ENCODE measurements around the gene CDC25B. TPM values are rescaled to one million over a fixed set of nuclear protein-coding genes. Genes with fewer than 3 reads are reported as not detected.

Gene CDC25B
- total and polyA plus RNA-seq, 2 of the 8 experiments (the other 6 are each of a cell fraction or from before 2014, with no cell fraction given) = 21.7 to 31.2 TPM

GRCh38 chr20:3795511-3796468 lies at the start of gene CDC25B (continued):
- TF ChIP-seq SUZ12 (IDR thresholded peaks at IDR 0.05; ENCODE audit: low read length) (no peak), CHD2 (IDR thresholded peaks at IDR 0.05; ENCODE audit: low read length) (no peak), JUN (IDR thresholded peaks at IDR 0.05; ENCODE audit: low read depth, low read length) (no peak), RBBP5 (IDR thresholded peaks at IDR 0.05; ENCODE audit: borderline replicate concordance, low read depth, low read length) (0 out of 2 replicates have a peak, but pooled peaks have one; percentile 55), CTCF (IDR thresholded peaks at IDR 0.05; ENCODE audit: control extremely low read depth in 1 of 3, insufficient read depth in 1 of 3, low read depth in 1 of 3, low read length in 3 of 3) (peak in 2 of 3 experiments; percentile 23 to 45; a peak in 2 of 4 replicates), GABPA (IDR thresholded peaks at IDR 0.05; ENCODE audit: borderline replicate concordance, insufficient read depth, low read length) (no peak), POU5F1 (IDR thresholded peaks at IDR 0.05; ENCODE audit: low read depth, low read length) (no peak), NANOG (IDR thresholded peaks at IDR 0.05; ENCODE audit: insufficient read depth, low read depth, low read length, poor library complexity, severe bottlenecking) (no peak), SP2 (IDR thresholded peaks at IDR 0.05; ENCODE audit: low read length) (no peak), ATF3 (IDR thresholded peaks at IDR 0.05; ENCODE audit: insufficient read depth, low read depth, low read length) (no peak), KDM4A (IDR thresholded peaks at IDR 0.05; ENCODE audit: low read depth, low read length, severe bottlenecking) (peak; percentile 86), TBP (IDR thresholded peaks at IDR 0.05; ENCODE audit: low read depth, low read length) (peak; percentile 68; the same call in 1 of the 2 replicates), RFX5 (IDR thresholded peaks at IDR 0.05; ENCODE audit: borderline replicate concordance, low read depth, low read length) (no peak), CTBP2 (IDR thresholded peaks at IDR 0.05; ENCODE audit: borderline replicate concordance, insufficient read depth, insufficient read length, low read length) (no peak), KDM5A (IDR thresholded peaks at IDR 0.05; ENCODE audit: low read length) (no peak), RAD21 (IDR thresholded peaks at IDR 0.05 in 1 of 2, conservative IDR thresholded peaks at IDR 0.05 in 1 of 2; ENCODE audit: low read depth in 2 of 2, low read length in 2 of 2) (peak; percentile 17 to 32; a peak in 2 of 4 replicates), RNF2 (IDR thresholded peaks at IDR 0.05; ENCODE audit: borderline replicate concordance, low read depth, low read length, missing control alignments, poor library complexity, severe bottlenecking) (no peak), CREB1 (IDR thresholded peaks at IDR 0.05) (peak; percentile 69), KDM1A (IDR thresholded peaks at IDR 0.05; ENCODE audit: borderline replicate concordance, low read length) (peak; percentile 97)

Data from H1 (cell line).